Lung microvascular endothelial cell (primary cell): ENCODE results near the gene MFF. TPM values are rescaled to one million over a fixed set of nuclear protein-coding genes. Genes with fewer than 3 reads are reported as not detected.

Experiments used
- DNase-seq, 2 donors: peaks; one replicate each; pipeline versions ENCODE4 v3.0.0 to v3.0.0-alpha.2; 2010; ENCODE audit warnings: low read depth in 2 of 2
- total RNA-seq: library from RNA; depleted of rRNA; stranded (reverse); fragments of >200 nt; gene quantifications from 2 replicates; pipeline ENCODE4 v1.2.1, GENCODE V29; 2014

MFF gene
- total RNA-seq, 1 donor from 2014 or later = 33.9 TPM

DNA sequence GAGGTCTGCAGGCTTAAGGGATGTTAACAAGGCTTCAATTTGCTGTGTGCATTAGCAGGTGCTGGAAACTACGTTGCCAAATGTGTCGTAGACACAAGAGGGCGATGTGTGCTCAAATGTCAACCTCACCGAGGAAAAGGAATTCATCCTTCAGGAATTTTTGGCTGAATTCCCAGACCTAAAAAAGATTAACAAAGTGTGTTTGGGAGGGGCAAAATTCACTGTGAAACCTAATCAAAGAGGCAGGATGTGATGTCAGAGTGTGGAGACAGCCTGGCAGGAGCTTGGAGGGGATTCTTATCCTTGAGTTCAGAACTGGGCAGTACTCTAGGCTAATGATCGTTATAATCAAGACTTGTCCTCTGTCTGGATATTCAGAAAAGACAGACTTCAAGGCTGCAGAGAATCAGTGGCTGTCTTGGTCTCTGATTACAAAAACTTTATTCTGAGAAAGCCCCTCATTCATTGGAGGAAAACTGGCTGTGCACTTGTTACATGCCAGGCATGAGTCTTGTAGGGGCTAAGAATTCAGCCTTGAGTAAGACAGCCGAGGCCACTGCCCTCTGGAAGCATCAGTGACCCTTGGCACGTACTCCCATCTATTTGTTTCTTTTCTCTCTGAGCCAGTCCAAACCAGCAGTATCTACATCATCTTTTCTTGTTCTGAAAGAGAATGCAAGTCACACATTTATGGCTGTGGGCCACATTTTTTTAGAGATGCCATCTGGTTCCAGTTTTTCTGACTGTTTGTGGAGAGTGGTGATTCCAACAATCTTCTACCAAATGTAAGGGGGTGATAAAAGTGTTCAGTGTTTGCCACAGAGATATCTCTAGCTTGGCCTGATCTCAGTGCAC is 81.4 kb downstream of the MFF start:
- DNase-seq = peak; percentile 93 to 96

Other genes with a start within 250 kb of the MFF start
- gene COL4A4, start 161.0 kb upstream of the MFF start, total RNA-seq = under 0.01 TPM in 1 of 2 replicates, not detected in the other
- gene COL4A3, start 160.6 kb upstream of the MFF start, total RNA-seq = not detected in 2 replicates
- not detected in 2 replicates for gene TM4SF20, start 54.1 kb downstream of the MFF start, total RNA-seq
- not detected in 2 replicates for gene SCYGR1, start 62.7 kb downstream of the MFF start, total RNA-seq
- 25.1 and 30.0 TPM in 2 replicates for gene AGFG1, start 146.9 kb downstream of the MFF start, total RNA-seq